Stomach (tissue), 9 donors: ENCODE results near the gene ABCB8. TPM values are rescaled to one million over a fixed set of nuclear protein-coding genes. Genes with fewer than 3 reads are reported as not detected.
"Not testable (repeated sequence)": the region's sequence is repeated elsewhere in the genome, so short reads cannot be mapped to it uniquely, and the experiment has no call there.

Experiments
- DNase-seq, 2 donors: peaks; one replicate each; pipeline versions ENCODE4 v3.0.0 to v3.0.0-alpha.2; 2013 to 2019
- H3K27ac ChIP-seq, 5 donors: fragments of 200-600 bp in 4 of 5; sonication (generic) in 4 of 5; one replicate each; pipeline ENCODE4 v1.5.1; 2013 to 2019; ENCODE audit warnings: mild to moderate bottlenecking in 1 of 5, moderate library complexity in 1 of 5
- H3K27me3 ChIP-seq, 3 donors: fragments of 200-600 bp; sonication (generic); one replicate each; pipeline ENCODE4 v1.5.1; 2017 to 2019; ENCODE audit warnings: mixed run types in 1 of 3
- H3K36me3 ChIP-seq, 4 donors: fragments of 200-600 bp; sonication (generic); 1 replicate in 3 of 4; 2 replicates in 1 of 4; pipeline ENCODE4 v1.5.1; 2016 to 2019
- H3K4me1 ChIP-seq, 4 donors: fragments of 200-600 bp; sonication (generic); one replicate each; pipeline ENCODE4 v1.5.1; 2016 to 2019
- H3K4me3 ChIP-seq, 4 donors: fragments of 200-600 bp; sonication (generic) in 3 of 4; one replicate each; pipeline ENCODE4 v1.5.1; 2016 to 2019; ENCODE audit warnings: mild to moderate bottlenecking in 1 of 4
- H3K9me3 ChIP-seq, 4 donors: fragments of 200-600 bp; sonication (generic); one replicate each; pipeline ENCODE4 v1.5.1; 2016 to 2019
- EP300 ChIP-seq: sonication (generic); formaldehyde crosslinking; IDR thresholded peaks from one replicate; pipeline ENCODE4 v1.6.1; 2017; ENCODE audit warnings: antibody characterized with exemption
- POLR2A ChIP-seq, 4 donors: fragments of 450-650 bp; IDR thresholded peaks; one replicate each; pipeline ENCODE4 v1.6.1; 2016; ENCODE audit warnings: antibody characterized with exemption in 4 of 4, control low read depth in 2 of 4, mild to moderate bottlenecking in 1 of 4, moderate library complexity in 1 of 4
- POLR2AphosphoS5 ChIP-seq, 3 donors: sonication (generic); formaldehyde crosslinking; IDR thresholded peaks; one replicate each; pipeline ENCODE4 v1.6.1; 2016; ENCODE audit warnings: antibody characterized with exemption in 3 of 3
- WGBS, 5 donors: extraction: QIAGEN DNeasy Blood & Tissue Kit in 3 of 5; methylation state at CpG; one replicate each; pipeline versions ENCODE4 v1.1.5 to v1.1.7; 2013 to 2018; 5-methylcytosine and 5-hydroxymethylcytosine counted together
- intact Hi-C: fragments of 100-400 bp; cut with DNase I; formaldehyde crosslinking; loops from one replicate; pipeline ENCODE4 v1.15.1; 2023; ENCODE audit warnings: low total_unique reads
- polyA plus RNA-seq, 3 donors: library from polyadenylated mRNA; stranded (reverse); fragments of 200-250 nt; gene quantifications; one replicate each; pipeline ENCODE4 v1.2.3, GENCODE V29; 2013
- total RNA-seq, 5 donors: library from RNA; depleted of rRNA; stranded (reverse); fragments of >200 nt; gene quantifications; one replicate each; pipeline versions ENCODE4 v1.1.0 to v1.2.3, GENCODE V29; 2014 to 2016
- TF ChIP-seq, protein P1 (sequence below), 7 experiments: fragments of 450-650 bp in 4 of 7; fragments of 200-600 bp in 3 of 7; sonication (generic) in 3 of 7; IDR thresholded peaks; one replicate each; pipeline ENCODE4 v1.5.1; 2016 to 2019; ENCODE audit warnings: antibody characterized with exemption in 7 of 7, control low read depth in 2 of 7, mild to moderate bottlenecking in 1 of 7
- donor health status: healthy with polysubstance abuse.
- donor health status: Bipolar disorder and iron deficiency.
- donor health status: healthy.

The ABCB8 gene
- total and polyA plus RNA-seq, 8 donors, result 9.5 to 57.2 (median 19.4) TPM

GRCh38 chr7:151040616-151041375 lies 12.5 kb downstream of the ABCB8 start:
- Histone ChIP-seq H3K36me3 (peaks cover 12 to 75% (median 61%) of the 10 kb centered on the region in 4 donors), H3K27ac (peak overlapping the region in 1 of 5 donors; percentile 75), H3K4me1 (peaks cover 12 to 22% (median 17%) of the 10 kb centered on the region in 4 donors), H3K9me3 (no peaks in the 10 kb centered on the region), H3K27me3 (no peaks in the 10 kb centered on the region), H3K4me3 (no peak overlapping the region)
- intact Hi-C loops, result no loop called here
- no peak for TF ChIP-seq POLR2A (IDR thresholded peaks at IDR 0.05)
- TF ChIP-seq, protein P1, sequence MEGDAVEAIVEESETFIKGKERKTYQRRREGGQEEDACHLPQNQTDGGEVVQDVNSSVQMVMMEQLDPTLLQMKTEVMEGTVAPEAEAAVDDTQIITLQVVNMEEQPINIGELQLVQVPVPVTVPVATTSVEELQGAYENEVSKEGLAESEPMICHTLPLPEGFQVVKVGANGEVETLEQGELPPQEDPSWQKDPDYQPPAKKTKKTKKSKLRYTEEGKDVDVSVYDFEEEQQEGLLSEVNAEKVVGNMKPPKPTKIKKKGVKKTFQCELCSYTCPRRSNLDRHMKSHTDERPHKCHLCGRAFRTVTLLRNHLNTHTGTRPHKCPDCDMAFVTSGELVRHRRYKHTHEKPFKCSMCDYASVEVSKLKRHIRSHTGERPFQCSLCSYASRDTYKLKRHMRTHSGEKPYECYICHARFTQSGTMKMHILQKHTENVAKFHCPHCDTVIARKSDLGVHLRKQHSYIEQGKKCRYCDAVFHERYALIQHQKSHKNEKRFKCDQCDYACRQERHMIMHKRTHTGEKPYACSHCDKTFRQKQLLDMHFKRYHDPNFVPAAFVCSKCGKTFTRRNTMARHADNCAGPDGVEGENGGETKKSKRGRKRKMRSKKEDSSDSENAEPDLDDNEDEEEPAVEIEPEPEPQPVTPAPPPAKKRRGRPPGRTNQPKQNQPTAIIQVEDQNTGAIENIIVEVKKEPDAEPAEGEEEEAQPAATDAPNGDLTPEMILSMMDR (IDR thresholded peaks at IDR 0.05), result no peak
- TF ChIP-seq POLR2AphosphoS5 (IDR thresholded peaks at IDR 0.05), result no peak
- no peak for TF ChIP-seq EP300
- DNase-seq, result no peak
- WGBS, 5 donors, result 89 to 93% (median 91%) methylated on average over 19 to 30 of the region's 30 CpGs

DNA sequence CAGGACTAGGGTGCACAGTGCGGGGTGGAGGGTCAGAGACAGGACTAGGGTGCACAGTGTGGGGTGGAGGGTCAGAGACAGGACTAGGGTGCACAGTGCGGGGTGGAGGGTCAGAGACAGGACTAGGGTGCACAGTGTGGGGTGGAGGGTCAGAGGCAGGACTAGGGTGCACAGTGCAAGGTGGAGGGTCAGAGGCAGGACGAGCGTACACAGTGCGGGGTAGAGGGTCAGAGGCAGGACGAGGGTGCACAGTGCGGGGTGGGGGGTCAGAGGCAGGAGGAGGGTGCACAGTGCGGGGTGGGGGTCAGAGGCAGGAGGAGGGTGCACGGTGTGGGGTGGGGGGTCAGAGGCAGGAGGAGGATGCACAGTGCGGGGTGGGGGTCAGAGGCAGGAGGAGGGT lies 15.2 kb downstream of the ABCB8 start:
- H3K9me3 ChIP-seq, H3K27me3 ChIP-seq, H3K4me3 ChIP-seq, H3K27ac ChIP-seq, DNase-seq, intact Hi-C loops: not testable (repeated sequence)
- Histone ChIP-seq H3K4me1 (peaks cover 18 to 33% (median 25%) of the 10 kb centered on the region in 4 donors), H3K36me3 (peaks cover 6 to 56% (median 47%) of the 10 kb centered on the region in 4 donors)
- whole genome bisulfite sequencing, 5 donors, result 84 to 93% (median 91%) methylated on average over 8 to 10 of the region's 10 CpGs

DNA sequence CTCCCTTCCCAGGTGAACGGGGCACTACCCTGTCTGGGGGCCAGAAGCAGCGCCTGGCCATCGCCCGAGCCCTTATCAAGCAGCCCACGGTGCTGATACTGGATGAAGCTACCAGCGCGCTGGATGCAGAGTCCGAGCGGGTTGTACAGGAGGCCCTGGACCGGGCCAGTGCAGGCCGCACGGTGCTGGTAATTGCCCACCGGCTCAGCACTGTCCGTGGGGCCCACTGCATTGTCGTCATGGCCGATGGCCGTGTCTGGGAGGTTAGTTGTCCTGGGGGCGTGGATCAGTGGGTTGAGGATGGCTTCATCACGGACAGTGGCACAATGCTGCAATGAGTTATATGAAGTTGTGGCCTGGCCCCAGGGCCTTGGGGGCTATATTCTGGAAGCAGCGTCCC lies 15.7 kb downstream of the ABCB8 start:
- Histone ChIP-seq H3K4me3 (no peak overlapping the region), H3K9me3 (no peaks in the 10 kb centered on the region), H3K36me3 (peaks cover 6 to 56% (median 47%) of the 10 kb centered on the region in 4 donors), H3K27ac (no peak overlapping the region), H3K27me3 (no peaks in the 10 kb centered on the region), H3K4me1 (peaks cover 13 to 27% (median 20%) of the 10 kb centered on the region in 4 donors)
- 90 to 94% (median 93%) methylated on average over 19 to 20 of the region's 20 CpGs for WGBS, 5 donors
- intact Hi-C loops, result no loop called here
- DNase-seq, result no peak
- TF ChIP-seq POLR2A (IDR thresholded peaks at IDR 0.05) (no peak), EP300 (no peak), POLR2AphosphoS5 (IDR thresholded peaks at IDR 0.05) (no peak)
- TF ChIP-seq, protein P1 (IDR thresholded peaks at IDR 0.05), result no peak

- H3K27ac ChIP-seq, result no peak overlapping the region
- H3K4me1 ChIP-seq, result peaks cover 5 to 17% (median 9%) of the 10 kb centered on the region in 4 donors
- H3K27me3 ChIP-seq, result peaks cover 0 to 5% (median under 1%) of the 10 kb centered on the region in 3 donors
Measured at GRCh38 chr7:151045262-151045661, 17.0 kb downstream of the ABCB8 start.

More at GRCh38 chr7:151045262-151045661, 17.0 kb downstream of the ABCB8 start:
- Histone ChIP-seq H3K9me3 (no peaks in the 10 kb centered on the region), H3K36me3 (peaks cover 6 to 56% (median 47%) of the 10 kb centered on the region in 4 donors), H3K4me3 (no peak overlapping the region)
- TF ChIP-seq EP300 (no peak), POLR2A (IDR thresholded peaks at IDR 0.05) (no peak), POLR2AphosphoS5 (IDR thresholded peaks at IDR 0.05) (no peak)
- TF ChIP-seq, protein P1 (IDR thresholded peaks at IDR 0.05), result no peak
- no peak for DNase-seq
- intact Hi-C loops, result no loop called here
- 83 to 94% (median 89%) methylated on average over 2 to 11 of the region's 11 CpGs for WGBS, 5 donors
